MCF 10A (cell line): Measurements from ENCODE around the gene COL5A2. TPM values are rescaled to one million over a fixed set of nuclear protein-coding genes. Genes with fewer than 3 reads are reported as not detected.
A peak's percentile ranks its signal among the peaks of the same experiment; 100 is the strongest.

Experiments
- BruUV-seq: library from RNA; stranded (reverse); fragments of 400-500 nt; replicated peaks from 2 replicates; lab custom pipeline; 2021; lab: Mats Ljungman, UMichigan
- CTCF ChIA-PET: fragments of 300-600 bp; sonication (Branson Sonifier 250); formaldehyde crosslinking; extraction: SDS; loops from one replicate; lab custom pipeline; 2021; ENCODE audit warnings: antibody characterized with exemption, inconsistent platforms; lab: Yijun Ruan, JAX
- POLR2A ChIA-PET: fragments of 300-600, 350-650 bp; sonication (Branson Sonifier 250); formaldehyde crosslinking; extraction: SDS; loops from one replicate; lab custom pipeline; 2020; ENCODE audit warnings: antibody characterized with exemption, inconsistent platforms; lab: Yijun Ruan, JAX
- DNase-seq: peaks from one replicate; pipeline ENCODE4 v3.0.0-alpha.2; 2018; ENCODE audit not compliant: unreplicated experiment
- H3K27ac Mint-ChIP-seq: one replicate; pipeline ENCODE4 v1.8.0; 2022; ENCODE audit warnings: mild to moderate bottlenecking, low read depth, mixed read lengths; ENCODE audit not compliant: unreplicated experiment
- H3K27me3 Mint-ChIP-seq: one replicate; pipeline ENCODE4 v1.8.0; 2022; ENCODE audit warnings: mixed read lengths; ENCODE audit not compliant: insufficient read depth, unreplicated experiment
- H3K36me3 Mint-ChIP-seq: one replicate; pipeline ENCODE4 v1.8.0; 2022; ENCODE audit warnings: mild to moderate bottlenecking, moderate library complexity, mixed read lengths; ENCODE audit not compliant: insufficient read depth, unreplicated experiment
- H3K4me1 Mint-ChIP-seq: one replicate; pipeline ENCODE4 v1.8.0; 2022; ENCODE audit warnings: mixed read lengths; ENCODE audit not compliant: insufficient read depth, unreplicated experiment
- H3K4me3 Mint-ChIP-seq: one replicate; pipeline ENCODE4 v1.8.0; 2022; ENCODE audit warnings: mild to moderate bottlenecking, moderate library complexity, mixed read lengths; ENCODE audit not compliant: unreplicated experiment
- H3K9me3 Mint-ChIP-seq: one replicate; pipeline ENCODE4 v1.8.0; 2022; ENCODE audit warnings: mixed read lengths; ENCODE audit not compliant: unreplicated experiment
- intact Hi-C: fragments of 100-400 bp; cut with micrococcal nuclease; formaldehyde crosslinking; loops from 2 replicates; pipeline ENCODE4 v1.14.1; 2022
- total RNA-seq: library from RNA; stranded (reverse); gene quantifications from 2 replicates; pipeline ENCODE4 v1.2.3, GENCODE V29; 2022
- TF ChIP-seq, protein P1 (sequence below): fragments of 200-600 bp; IDR thresholded peaks from one replicate; pipeline ENCODE4 v1.8.0; 2022; ENCODE audit warnings: antibody characterized with exemption, mild to moderate bottlenecking; ENCODE audit not compliant: unreplicated experiment

Gene COL5A2
- total RNA-seq, 1 experiment from 2014 or later, result 7.4 TPM

GRCh38 chr2:189176516-189176915, 3.0 kb downstream of the COL5A2 start:
- Mint-ChIP-seq H3K9me3 (no peaks in the 10 kb centered on the region), H3K27ac (peak overlapping the region; percentile 33), H3K4me1 (no peaks in the 10 kb centered on the region), H3K36me3 (no peaks in the 10 kb centered on the region), H3K4me3 (no peak overlapping the region), H3K27me3 (no peaks in the 10 kb centered on the region)
- BruUV-seq, result no TSS peak
- no peak for DNase-seq
- TF ChIP-seq, protein P1, sequence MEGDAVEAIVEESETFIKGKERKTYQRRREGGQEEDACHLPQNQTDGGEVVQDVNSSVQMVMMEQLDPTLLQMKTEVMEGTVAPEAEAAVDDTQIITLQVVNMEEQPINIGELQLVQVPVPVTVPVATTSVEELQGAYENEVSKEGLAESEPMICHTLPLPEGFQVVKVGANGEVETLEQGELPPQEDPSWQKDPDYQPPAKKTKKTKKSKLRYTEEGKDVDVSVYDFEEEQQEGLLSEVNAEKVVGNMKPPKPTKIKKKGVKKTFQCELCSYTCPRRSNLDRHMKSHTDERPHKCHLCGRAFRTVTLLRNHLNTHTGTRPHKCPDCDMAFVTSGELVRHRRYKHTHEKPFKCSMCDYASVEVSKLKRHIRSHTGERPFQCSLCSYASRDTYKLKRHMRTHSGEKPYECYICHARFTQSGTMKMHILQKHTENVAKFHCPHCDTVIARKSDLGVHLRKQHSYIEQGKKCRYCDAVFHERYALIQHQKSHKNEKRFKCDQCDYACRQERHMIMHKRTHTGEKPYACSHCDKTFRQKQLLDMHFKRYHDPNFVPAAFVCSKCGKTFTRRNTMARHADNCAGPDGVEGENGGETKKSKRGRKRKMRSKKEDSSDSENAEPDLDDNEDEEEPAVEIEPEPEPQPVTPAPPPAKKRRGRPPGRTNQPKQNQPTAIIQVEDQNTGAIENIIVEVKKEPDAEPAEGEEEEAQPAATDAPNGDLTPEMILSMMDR, result no peak
- intact Hi-C loops, result no loop called here
- CTCF ChIA-PET, result interaction anchor here (0.6 to 1.2 kb wide), 3 partner anchors 33 to 365 kb away, joined by 3 read pairs; no protein-coding TSS in a partner anchor
- POLR2A ChIA-PET, result no interaction called here

DNA sequence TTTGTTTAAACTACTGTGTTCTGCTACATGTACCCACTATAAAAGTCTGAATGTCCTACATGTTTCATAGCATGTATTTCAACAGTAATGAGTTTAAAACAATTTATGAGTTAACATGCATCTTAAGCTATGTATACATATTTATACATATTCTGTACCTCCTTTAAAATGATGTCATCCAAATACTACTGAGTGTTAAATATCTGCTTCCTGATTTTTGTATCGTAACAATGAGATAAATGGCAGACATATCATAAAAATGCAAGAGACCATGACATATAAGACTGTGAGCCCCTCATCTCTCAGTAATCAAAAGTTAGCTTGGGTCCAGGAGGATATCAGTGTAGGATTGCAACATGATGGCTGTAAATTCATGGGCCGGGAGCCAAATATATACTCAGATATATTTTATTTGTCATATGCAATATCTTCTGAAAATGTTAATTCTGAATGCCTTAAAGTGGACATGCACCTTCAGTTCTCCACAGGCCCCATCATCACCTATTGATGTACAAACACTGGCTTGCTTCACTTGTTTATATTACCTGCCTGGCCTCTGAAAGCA, 3.6 kb downstream of the COL5A2 start:
- intact Hi-C loops, result no loop called here
- no TSS peak for BruUV-seq
- CTCF ChIA-PET, result interaction anchor here (0.7 to 1.2 kb wide), 2 partner anchors 33 to 48 kb away, joined by 3 read pairs; no protein-coding TSS in a partner anchor
- Mint-ChIP-seq H3K27ac (no peak overlapping the region), H3K36me3 (no peaks in the 10 kb centered on the region), H3K4me3 (no peak overlapping the region), H3K4me1 (no peaks in the 10 kb centered on the region), H3K27me3 (no peaks in the 10 kb centered on the region), H3K9me3 (no peaks in the 10 kb centered on the region)
- POLR2A ChIA-PET, result interaction anchor here (0.6 kb wide), 1 partner anchor 15 kb away, joined by 3 read pairs; no protein-coding TSS in a partner anchor
- no peak for DNase-seq
- TF ChIP-seq, protein P1, result no peak

DNA sequence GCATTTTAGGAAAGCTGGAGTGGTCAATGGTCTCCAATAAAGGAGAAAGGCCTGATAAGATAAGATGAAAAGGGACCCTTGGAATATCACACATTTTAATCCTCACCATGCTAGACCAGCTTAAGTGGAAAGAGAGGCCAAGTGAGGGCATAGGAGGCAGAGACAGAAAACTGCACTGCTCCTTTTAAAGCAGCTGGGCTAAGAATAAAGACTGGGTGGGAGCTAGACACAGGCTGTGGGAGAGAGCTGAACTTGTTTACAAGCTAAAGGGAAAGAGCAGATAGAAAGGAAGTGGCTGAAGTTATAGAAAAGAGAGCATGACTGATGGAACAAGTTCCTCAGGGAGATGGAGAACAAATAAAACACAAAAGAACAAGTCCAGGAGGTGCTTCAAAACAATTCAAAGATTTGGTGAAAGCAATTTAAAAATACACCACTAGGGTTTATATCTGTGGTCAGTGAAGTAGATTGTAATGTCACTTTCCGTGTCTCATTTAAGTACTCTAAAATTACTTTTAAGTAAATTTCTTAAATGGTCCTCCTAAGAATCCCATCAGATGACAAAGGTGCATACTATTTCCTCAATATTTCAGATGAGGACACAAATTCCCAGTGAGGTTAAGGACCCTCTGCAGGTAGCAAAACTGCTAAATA, 7.5 kb downstream of the COL5A2 start:
- no peak for DNase-seq
- H3K4me1 Mint-ChIP-seq, result no peaks in the 10 kb centered on the region
- H3K27ac Mint-ChIP-seq, result no peak overlapping the region
- no TSS peak for BruUV-seq
- no peaks in the 10 kb centered on the region for H3K27me3 Mint-ChIP-seq
- H3K9me3 Mint-ChIP-seq, result no peaks in the 10 kb centered on the region
- no peaks in the 10 kb centered on the region for H3K36me3 Mint-ChIP-seq
- no peak overlapping the region for H3K4me3 Mint-ChIP-seq
- POLR2A ChIA-PET, result interaction anchor here (0.6 to 1.0 kb wide), 2 partner anchors 10 to 13 kb away, joined by 3 to 5 read pairs; no protein-coding TSS in a partner anchor
- intact Hi-C loops, result no loop called here
- TF ChIP-seq, protein P1, result no peak
- CTCF ChIA-PET, result interaction anchor here (0.5 to 2.1 kb wide), 3 partner anchors 9 to 57 kb away, joined by 3 to 7 read pairs (median 3); no protein-coding TSS in a partner anchor

GRCh38 chr2:189168856-189169499, 10.6 kb downstream of the COL5A2 start:
- ChIA-PET POLR2A (interaction anchor here (0.7 to 0.9 kb wide), 2 partner anchors 41 to 61 kb away, joined by 3 read pairs; no protein-coding TSS in a partner anchor), CTCF (no interaction called here)
- intact Hi-C loops, result no loop called here
- H3K4me3 Mint-ChIP-seq, result no peak overlapping the region
- TF ChIP-seq, protein P1, result no peak
- H3K4me1 Mint-ChIP-seq, result peaks cover 6% of the 10 kb centered on the region
- BruUV-seq, result no TSS peak
- H3K9me3 Mint-ChIP-seq, result no peaks in the 10 kb centered on the region
- no peak overlapping the region for H3K27ac Mint-ChIP-seq
- no peaks in the 10 kb centered on the region for H3K27me3 Mint-ChIP-seq
- no peaks in the 10 kb centered on the region for H3K36me3 Mint-ChIP-seq
- no peak for DNase-seq
